Astrocyte (in vitro differentiated cells and primary cell): ENCODE results near the gene GPR141. TPM values are rescaled to one million over a fixed set of nuclear protein-coding genes. Genes with fewer than 3 reads are reported as not detected.

Source experiments
- DNase-seq: peaks from one replicate; pipeline ENCODE4 v3.0.0-alpha.2; 2010; ENCODE audit warnings: low read depth
- FAIRE-seq: peaks from 2 replicates; lab custom pipeline; 2011; peaks lifted over from hg19 to GRCh38; lab: Jason Lieb, UNC
- H2AFZ ChIP-seq: 2 replicates; pipeline ENCODE4 v1.6.0; 2012; ENCODE audit warnings: low read depth, low read length, inconsistent platforms
- H3K27ac ChIP-seq: 2 replicates; pipeline ENCODE4 v1.5.1; 2011; ENCODE audit warnings: low read depth, low read length, inconsistent platforms
- H3K27me3 ChIP-seq: 2 replicates; pipeline ENCODE4 v1.6.0; 2011; ENCODE audit warnings: low read length, inconsistent platforms; ENCODE audit not compliant: insufficient read depth
- H3K36me3 ChIP-seq: 2 replicates; pipeline ENCODE4 v1.5.1; 2011; ENCODE audit warnings: low read length, inconsistent platforms; ENCODE audit not compliant: insufficient read depth
- H3K4me1 ChIP-seq: 2 replicates; pipeline ENCODE4 v1.5.1; 2011; ENCODE audit warnings: low read length, inconsistent platforms; ENCODE audit not compliant: insufficient read depth
- H3K4me2 ChIP-seq: 2 replicates; pipeline ENCODE4 v1.6.0; 2012; ENCODE audit warnings: low read length, inconsistent platforms
- H3K4me3 ChIP-seq: 2 replicates; pipeline ENCODE4 v1.5.1; 2011; ENCODE audit warnings: low read depth, mild to moderate bottlenecking, low read length, inconsistent platforms; ENCODE audit not compliant: insufficient read depth
- H3K79me2 ChIP-seq: 2 replicates; pipeline ENCODE4 v1.6.0; 2012; ENCODE audit warnings: mild to moderate bottlenecking, low read length, inconsistent platforms; ENCODE audit not compliant: insufficient read depth
- H3K9ac ChIP-seq: 2 replicates; pipeline ENCODE4 v1.6.0; 2012; ENCODE audit warnings: mild to moderate bottlenecking, low read length, inconsistent platforms
- H3K9me3 ChIP-seq: 2 replicates; pipeline ENCODE4 v1.5.1; 2012; ENCODE audit warnings: low read depth, mild to moderate bottlenecking, low read length, inconsistent platforms; ENCODE audit not compliant: insufficient read depth
- H4K20me1 ChIP-seq: 2 replicates; pipeline ENCODE4 v1.6.0; 2012; ENCODE audit warnings: low read length, inconsistent platforms; ENCODE audit not compliant: insufficient read depth
- H3K27ac Mint-ChIP-seq: one replicate; pipeline ENCODE4 v1.8.0; 2021; ENCODE audit warnings: mild to moderate bottlenecking, mixed read lengths; ENCODE audit not compliant: unreplicated experiment
- H3K27me3 Mint-ChIP-seq: one replicate; pipeline ENCODE4 v1.8.0; 2021; ENCODE audit warnings: low read depth, mixed read lengths; ENCODE audit not compliant: unreplicated experiment
- H3K36me3 Mint-ChIP-seq: one replicate; pipeline ENCODE4 v1.8.0; 2021; ENCODE audit warnings: low read depth, mixed read lengths; ENCODE audit not compliant: unreplicated experiment
- H3K4me1 Mint-ChIP-seq: one replicate; pipeline ENCODE4 v1.8.0; 2021; ENCODE audit warnings: low read depth, mixed read lengths; ENCODE audit not compliant: unreplicated experiment
- H3K4me3 Mint-ChIP-seq: one replicate; pipeline ENCODE4 v1.8.0; 2021; ENCODE audit warnings: mild to moderate bottlenecking, moderate library complexity, mixed read lengths; ENCODE audit not compliant: unreplicated experiment
- H3K9me3 Mint-ChIP-seq: one replicate; pipeline ENCODE4 v1.8.0; 2021; ENCODE audit warnings: mild to moderate bottlenecking, mixed read lengths; ENCODE audit not compliant: unreplicated experiment
- EZH2 ChIP-seq: IDR thresholded peaks from 2 replicates; pipeline ENCODE4 v1.6.1; 2012; ENCODE audit warnings: mild to moderate bottlenecking, low read length, inconsistent platforms; ENCODE audit not compliant: insufficient read depth
- total RNA-seq: library from RNA; stranded (reverse); gene quantifications from 2 replicates; pipeline ENCODE4 v1.2.1, GENCODE V29; 2021
- TF ChIP-seq, protein P1 (sequence below): IDR thresholded peaks from 2 replicates; pipeline ENCODE4 v1.5.1; 2011; ENCODE audit warnings: low read depth, mild to moderate bottlenecking, inconsistent platforms, low read length, moderate library complexity; ENCODE audit not compliant: insufficient read depth

The GPR141 gene
- total RNA-seq, 1 donor from 2014 or later = not detected

GRCh38 chr7:37642028-37642540, 41.5 kb upstream of the GPR141 start:
- Histone ChIP-seq H4K20me1 (no peaks in the 10 kb centered on the region), H3K9ac (no peak overlapping the region), H3K36me3 (no peaks in the 10 kb centered on the region), H3K4me1 (no peaks in the 10 kb centered on the region), H3K9me3 (no peaks in the 10 kb centered on the region), H3K79me2 (no peaks in the 10 kb centered on the region), H2AFZ (no peak overlapping the region), H3K27ac (no peak overlapping the region), H3K4me3 (no peak overlapping the region), H3K4me2 (no peak overlapping the region), H3K27me3 (no peaks in the 10 kb centered on the region)
- H3K36me3 Mint-ChIP-seq = no peaks in the 10 kb centered on the region
- no peak for DNase-seq
- peaks cover 2% of the 10 kb centered on the region for H3K4me1 Mint-ChIP-seq
- H3K9me3 Mint-ChIP-seq = peaks cover 2% of the 10 kb centered on the region
- H3K27ac Mint-ChIP-seq = no peak overlapping the region
- no peak overlapping the region for H3K4me3 Mint-ChIP-seq
- FAIRE-seq = no peak
- TF ChIP-seq, protein P1, sequence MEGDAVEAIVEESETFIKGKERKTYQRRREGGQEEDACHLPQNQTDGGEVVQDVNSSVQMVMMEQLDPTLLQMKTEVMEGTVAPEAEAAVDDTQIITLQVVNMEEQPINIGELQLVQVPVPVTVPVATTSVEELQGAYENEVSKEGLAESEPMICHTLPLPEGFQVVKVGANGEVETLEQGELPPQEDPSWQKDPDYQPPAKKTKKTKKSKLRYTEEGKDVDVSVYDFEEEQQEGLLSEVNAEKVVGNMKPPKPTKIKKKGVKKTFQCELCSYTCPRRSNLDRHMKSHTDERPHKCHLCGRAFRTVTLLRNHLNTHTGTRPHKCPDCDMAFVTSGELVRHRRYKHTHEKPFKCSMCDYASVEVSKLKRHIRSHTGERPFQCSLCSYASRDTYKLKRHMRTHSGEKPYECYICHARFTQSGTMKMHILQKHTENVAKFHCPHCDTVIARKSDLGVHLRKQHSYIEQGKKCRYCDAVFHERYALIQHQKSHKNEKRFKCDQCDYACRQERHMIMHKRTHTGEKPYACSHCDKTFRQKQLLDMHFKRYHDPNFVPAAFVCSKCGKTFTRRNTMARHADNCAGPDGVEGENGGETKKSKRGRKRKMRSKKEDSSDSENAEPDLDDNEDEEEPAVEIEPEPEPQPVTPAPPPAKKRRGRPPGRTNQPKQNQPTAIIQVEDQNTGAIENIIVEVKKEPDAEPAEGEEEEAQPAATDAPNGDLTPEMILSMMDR = no peak
- TF ChIP-seq EZH2 = no peak
- H3K27me3 Mint-ChIP-seq = no peaks in the 10 kb centered on the region

DNA sequence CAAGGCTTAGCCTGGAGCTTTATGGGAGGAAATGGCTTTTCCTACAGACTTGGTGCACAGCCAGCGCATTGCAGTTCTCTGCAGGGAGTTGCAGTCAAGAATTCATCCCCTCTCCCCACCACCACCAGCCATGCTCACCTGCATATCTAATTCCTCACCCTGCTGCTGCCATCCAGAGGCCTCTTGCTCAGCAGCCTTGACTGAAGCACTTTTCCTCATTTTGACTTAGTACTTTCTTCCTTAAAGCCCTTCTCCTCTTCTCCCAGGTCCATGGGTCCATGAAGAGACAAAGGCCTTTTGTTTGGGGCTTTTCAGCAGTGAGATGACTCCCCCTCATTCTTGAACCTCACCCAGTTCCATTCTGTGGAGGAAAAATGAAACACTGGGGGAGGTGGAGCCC, 39.7 kb upstream of the GPR141 start:
- Histone ChIP-seq H3K9me3 (no peaks in the 10 kb centered on the region), H3K4me3 (no peak overlapping the region), H4K20me1 (no peaks in the 10 kb centered on the region), H2AFZ (no peak overlapping the region), H3K4me1 (no peaks in the 10 kb centered on the region), H3K79me2 (no peaks in the 10 kb centered on the region), H3K4me2 (no peak overlapping the region), H3K36me3 (no peaks in the 10 kb centered on the region), H3K27ac (no peak overlapping the region), H3K9ac (no peak overlapping the region), H3K27me3 (no peaks in the 10 kb centered on the region)
- no peak overlapping the region for H3K27ac Mint-ChIP-seq
- TF ChIP-seq, protein P1 = no peak
- no peak for TF ChIP-seq EZH2
- no peak for DNase-seq
- no peaks in the 10 kb centered on the region for H3K9me3 Mint-ChIP-seq
- H3K4me3 Mint-ChIP-seq = no peak overlapping the region
- H3K36me3 Mint-ChIP-seq = no peaks in the 10 kb centered on the region
- FAIRE-seq = no peak
- no peaks in the 10 kb centered on the region for H3K27me3 Mint-ChIP-seq
- H3K4me1 Mint-ChIP-seq = peaks cover 2% of the 10 kb centered on the region

DNA sequence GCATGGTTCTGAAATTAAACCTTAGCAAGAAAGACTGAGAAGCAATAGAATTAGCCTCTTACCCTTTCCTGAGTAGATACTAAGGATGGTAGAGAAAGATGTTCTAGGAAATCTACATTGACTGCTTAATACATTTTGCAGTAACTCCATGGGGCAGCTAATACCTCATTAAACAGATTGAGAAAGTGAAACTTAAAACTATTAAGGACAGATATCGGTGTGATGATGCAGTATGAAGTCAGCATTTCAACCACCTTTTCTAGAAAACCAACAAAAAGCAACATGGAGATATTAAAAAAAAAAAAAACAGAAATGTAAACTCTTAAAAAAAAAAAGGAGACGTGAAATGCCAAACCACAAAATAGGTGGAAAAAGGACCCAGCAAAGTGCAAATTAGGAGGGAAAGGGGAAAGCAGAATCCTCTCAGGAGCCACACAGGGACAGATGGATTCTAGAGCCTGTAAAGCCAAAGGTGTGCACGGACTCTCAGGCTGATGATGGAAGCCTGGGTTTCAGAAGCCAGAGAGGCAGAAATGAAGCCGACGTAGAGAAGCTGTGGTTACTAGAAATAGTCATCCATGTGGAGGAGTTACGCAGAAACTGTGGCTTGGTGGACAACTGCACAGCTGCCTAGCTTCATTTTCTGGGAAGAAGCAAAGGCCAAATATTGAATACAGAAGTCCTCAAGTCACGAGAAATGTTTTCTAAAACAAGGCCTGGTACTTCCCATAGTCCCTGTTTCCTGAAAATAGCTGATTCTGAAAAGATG, 38.1 kb upstream of the GPR141 start:
- DNase-seq = no peak
- no peaks in the 10 kb centered on the region for H3K36me3 ChIP-seq
- H3K9ac ChIP-seq = no peak overlapping the region
- no peak for TF ChIP-seq EZH2
- TF ChIP-seq, protein P1 = no peak
- Mint-ChIP-seq H3K4me1 (peaks cover 2% of the 10 kb centered on the region), H3K4me3 (no peak overlapping the region), H3K27ac (no peak overlapping the region), H3K27me3 (no peaks in the 10 kb centered on the region), H3K9me3 (no peaks in the 10 kb centered on the region), H3K36me3 (no peaks in the 10 kb centered on the region)
- no peaks in the 10 kb centered on the region for H3K27me3 ChIP-seq
- H3K4me2 ChIP-seq = no peak overlapping the region
- H3K79me2 ChIP-seq = no peaks in the 10 kb centered on the region
- H3K27ac ChIP-seq = no peak overlapping the region
- no peaks in the 10 kb centered on the region for H4K20me1 ChIP-seq
- H3K4me3 ChIP-seq = no peak overlapping the region
- FAIRE-seq = no peak
- H3K4me1 ChIP-seq = no peaks in the 10 kb centered on the region
- H2AFZ ChIP-seq = no peak overlapping the region
- no peaks in the 10 kb centered on the region for H3K9me3 ChIP-seq
